Mesenteric fat pad (tissue), 1 donor: ENCODE measurements around the gene NUB1. TPM values are rescaled to one million over a fixed set of nuclear protein-coding genes. Genes with fewer than 3 reads are reported as not detected.

Experiments
- DNase-seq: peaks from one replicate; pipeline ENCODE4 v3.0.0-alpha.2; 2020; ENCODE audit warnings: low spot score
- total RNA-seq: library from RNA; stranded (reverse); fragmentation: NEBNext Ultra II Directional; extraction: Animal tissue kit (Norgen Biotek cat#: 25700); gene quantifications from one replicate; pipeline ENCODE4 v1.2.1, GENCODE V29; 2021
- donor health status: DM: yes; HTN: yes; CAD: no.

NUB1 gene
- total RNA-seq, 1 donor from 2014 or later, result 59.2 TPM

DNA sequence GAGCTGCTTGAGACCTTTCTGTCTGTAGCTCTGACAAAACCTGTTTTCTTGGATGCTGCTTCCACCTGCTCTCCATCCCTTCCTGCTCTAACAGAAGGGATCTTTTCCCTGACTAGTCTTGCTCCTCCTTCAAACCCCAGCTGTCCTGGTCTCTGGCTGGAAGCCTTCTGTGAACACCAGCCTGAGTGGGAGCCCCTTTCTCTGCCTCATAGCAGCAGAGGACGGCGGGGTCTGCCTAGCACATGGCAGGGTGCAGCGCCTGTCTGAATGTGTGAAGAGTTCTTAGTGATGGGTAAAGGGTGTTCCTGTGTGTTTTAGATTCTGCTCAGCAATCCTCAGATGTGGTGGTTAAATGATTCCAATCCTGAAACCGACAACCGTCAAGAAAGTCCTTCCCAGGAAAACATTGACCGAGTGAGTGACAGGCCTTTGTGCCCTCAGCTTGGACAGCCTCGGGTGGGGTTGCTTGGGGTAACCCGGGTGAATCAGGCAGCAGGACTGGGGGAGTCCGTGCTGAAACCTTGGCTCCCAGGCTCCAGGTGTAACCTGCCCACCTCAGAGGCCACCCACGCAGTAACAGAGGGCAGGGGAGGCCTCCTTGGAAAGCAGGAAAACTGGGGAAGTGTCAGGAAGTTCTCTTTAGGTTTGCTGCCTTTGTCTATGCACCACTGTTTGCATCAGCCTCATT lies 34.1 kb downstream of the NUB1 start:
- no peak for DNase-seq

- no peak for DNase-seq
These were observed 34.7 kb downstream of the NUB1 start for GRCh38 chr7:151376218-151376902.

DNA sequence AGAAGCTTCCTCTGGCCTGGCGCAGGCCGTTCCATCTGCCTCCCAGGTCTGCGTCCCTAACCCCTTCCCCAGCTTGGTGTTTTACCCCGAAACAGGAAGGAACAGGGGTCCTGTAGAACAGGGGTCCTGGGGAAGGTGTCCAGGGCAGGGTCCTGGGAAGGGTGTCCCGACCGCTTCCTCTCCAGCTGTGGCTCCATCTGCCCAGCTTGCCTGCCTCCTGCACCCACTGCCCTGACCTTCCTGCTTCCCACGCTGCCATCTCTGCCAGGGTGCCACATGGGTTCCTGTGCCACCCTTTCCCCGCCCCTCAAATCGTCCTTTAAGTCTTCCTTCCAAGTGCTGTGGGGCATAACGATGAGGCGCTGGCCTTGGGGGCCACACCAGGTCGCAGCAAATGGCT lies 35.8 kb downstream of the NUB1 start:
- DNase-seq, result no peak

DNA sequence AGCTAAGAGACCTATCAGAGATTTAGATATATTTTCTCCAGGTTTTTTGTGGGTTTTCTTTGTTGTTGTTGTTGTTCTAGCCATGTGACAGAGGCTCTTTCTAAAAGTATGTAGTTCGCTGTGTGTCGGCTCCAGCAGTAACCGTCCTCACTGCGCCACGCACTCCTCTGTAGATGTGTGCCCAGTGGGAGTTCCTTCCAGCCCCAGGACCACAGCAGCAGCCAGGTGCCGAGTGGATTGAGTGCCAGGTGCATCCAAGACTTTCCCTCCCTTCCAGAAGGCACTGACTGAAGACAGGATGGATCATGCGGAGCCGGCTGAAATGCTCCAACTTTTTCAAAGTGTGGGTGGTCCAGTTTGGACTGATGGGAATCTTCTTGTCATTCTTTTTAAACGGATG lies 36.4 kb downstream of the NUB1 start:
- no peak for DNase-seq

- no peak for DNase-seq
These were observed 37.0 kb downstream of the NUB1 start for GRCh38 chr7:151378496-151379192.

DNA sequence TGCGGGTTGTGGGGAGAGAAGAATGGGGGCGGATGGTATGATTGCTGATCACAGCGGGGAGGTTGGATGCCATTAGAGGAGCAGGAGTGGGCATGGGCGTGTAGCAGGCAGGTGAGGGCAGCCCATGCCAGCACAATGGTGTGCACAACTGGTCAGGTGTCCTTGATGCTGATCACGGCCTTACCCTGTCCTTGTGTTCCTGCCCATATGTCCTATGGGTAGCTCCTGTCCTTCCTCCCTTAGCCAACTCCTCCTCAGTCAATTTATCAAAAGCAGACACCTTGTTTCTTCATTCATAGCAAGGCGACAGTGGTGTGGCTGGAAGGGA lies 37.5 kb downstream of the NUB1 start:
- no peak for DNase-seq

DNA sequence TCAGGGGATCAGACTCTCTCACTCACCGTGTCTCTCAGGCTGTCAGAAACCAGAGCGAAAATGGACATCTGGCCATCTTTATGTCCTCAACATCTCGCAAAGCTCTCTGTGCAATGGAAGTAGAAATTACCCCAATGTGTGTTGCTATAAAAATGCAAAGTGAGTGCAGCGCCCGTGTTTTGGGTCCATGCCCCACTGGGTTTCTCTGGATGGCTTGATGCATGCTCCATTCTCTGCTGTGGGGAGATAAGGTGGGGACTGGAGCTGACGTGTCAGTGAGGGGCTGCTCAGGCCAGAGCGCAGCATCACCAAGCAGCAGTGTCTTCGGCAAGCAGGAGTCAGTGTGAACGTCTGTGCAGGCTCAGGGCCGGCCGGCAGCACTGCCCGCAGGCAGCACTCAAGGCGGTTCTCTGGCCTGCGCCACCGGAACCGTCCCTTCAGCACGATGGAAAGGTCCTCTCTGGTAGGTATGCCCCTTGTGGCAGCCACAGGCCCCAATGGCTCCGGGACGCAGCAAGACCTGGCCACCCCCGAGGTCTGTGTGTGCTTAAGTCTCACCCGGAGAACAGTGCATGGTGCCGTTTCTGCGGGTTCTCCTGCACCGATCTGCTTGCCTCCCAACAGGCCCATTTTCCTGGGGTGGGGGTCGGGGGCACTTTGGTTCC lies 38.1 kb downstream of the NUB1 start:
- DNase-seq, result no peak

DNA sequence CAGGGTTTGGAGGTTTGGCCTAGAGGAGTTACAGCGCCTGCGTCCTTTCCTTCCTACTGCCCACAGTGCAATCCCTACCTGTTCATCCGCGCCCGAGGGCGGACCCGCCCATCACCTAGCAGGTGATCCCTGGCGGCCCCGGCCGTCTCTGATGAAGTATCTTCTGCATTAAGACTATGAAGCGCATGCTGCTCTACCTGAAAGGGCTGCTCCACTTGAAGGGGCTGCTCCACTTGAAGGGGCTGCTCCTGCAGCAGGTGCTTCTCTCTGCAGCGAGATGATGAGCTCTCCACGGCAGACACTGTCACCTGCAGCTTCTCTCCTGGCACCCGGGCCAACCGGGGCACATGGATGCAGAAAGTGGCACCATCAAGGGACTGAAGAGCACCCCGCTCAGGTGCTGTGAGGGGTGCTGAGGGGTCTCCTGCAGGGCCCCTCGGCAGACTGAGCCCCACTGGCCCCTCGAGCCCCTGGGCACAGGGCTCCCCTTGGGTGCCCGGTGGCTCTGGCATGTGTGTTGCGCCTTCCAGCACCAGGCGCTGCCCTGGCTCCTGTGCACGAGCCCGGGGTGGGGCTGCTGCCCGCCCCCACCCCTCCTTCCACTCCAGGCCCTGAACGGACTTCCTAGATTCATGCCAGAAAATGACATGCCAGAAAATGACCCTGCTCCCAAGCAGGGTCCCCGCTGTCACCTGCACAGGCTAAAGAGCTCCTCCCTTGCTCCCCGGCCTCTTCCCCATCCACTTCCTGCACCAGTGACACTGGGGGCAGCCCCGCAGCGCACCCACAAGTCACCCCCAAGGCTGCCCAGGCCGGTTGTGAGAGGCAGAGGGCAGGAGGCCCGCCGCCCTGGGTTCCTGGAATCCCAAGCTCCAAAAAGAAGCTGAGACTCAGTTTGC lies 38.8 kb downstream of the NUB1 start:
- no peak for DNase-seq

- DNase-seq, result no peak
These were observed 39.4 kb downstream of the NUB1 start for GRCh38 chr7:151381098-151381347.

DNA sequence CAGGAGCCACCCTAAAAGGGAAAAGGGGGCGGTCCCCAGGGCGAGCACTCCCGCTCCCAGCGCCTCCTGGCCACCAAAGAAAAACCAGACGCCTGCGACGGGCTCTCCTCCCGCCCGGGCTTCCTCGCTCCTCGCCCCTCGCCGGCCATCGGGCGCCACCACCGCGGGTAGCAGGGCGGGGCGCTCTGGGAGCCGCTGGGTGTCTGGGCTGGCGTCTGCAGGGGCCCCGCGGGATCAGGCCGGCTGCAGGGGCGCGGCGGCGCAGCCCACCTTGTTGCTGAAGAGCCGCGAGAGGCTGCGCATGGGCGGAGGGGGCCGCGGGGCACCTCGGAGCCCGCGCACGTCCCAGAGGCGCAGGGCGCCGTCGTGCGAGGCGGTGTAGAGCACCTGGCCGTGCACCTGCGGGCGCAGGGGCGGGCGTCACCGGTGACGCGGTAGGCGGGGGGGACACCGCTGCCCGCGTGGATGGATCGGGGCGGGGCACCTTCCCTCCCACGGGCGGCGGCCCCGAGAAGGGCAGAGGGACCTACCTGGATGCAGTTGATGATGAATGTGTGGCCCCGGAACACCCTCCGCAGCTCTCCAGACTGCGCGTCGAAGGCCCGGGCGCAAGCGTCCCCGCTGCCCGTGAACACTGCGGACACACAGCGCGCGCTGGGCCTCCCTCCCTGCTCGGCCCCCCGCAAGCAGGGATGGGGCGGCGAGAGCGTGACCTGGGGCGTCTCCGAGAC lies 39.9 kb downstream of the NUB1 start:
- DNase-seq, result no peak

GRCh38 chr7:151382079-151382885 lies 40.7 kb downstream of the NUB1 start:
- no peak for DNase-seq

DNA sequence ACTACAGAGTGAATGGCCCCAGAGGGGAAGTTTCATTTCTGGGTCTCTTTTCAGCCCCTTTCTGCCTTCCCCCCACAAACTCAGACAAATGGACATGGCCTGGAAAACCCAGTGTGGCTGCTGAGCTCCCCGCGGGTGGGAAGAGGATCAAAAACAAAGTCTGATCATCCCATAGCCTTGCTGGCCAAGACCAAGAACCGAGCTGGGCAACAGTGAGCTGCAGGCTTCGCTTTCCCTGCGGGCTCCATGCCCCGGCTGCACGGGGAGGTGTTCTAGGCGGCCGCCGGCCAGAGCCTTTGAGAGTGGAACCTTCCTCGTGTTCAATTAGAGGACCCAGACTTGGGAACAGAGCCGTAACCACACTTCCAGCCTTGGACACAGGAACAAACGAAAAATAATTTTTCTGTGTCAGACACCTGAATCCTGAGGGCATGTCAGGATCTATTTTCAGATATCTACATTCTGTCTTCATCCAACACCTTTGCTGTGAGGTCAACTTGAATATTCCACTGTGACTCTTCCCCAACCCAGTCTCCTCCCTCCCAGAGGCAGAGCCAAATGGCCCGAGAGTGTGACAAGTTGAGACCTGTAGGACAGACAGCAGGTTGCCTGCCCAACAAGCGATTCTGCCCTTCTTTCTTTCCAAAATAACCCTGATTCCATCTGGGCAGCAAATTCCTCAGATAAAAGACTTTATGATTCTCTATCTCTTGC lies 42.2 kb downstream of the NUB1 start:
- DNase-seq, result no peak

DNA sequence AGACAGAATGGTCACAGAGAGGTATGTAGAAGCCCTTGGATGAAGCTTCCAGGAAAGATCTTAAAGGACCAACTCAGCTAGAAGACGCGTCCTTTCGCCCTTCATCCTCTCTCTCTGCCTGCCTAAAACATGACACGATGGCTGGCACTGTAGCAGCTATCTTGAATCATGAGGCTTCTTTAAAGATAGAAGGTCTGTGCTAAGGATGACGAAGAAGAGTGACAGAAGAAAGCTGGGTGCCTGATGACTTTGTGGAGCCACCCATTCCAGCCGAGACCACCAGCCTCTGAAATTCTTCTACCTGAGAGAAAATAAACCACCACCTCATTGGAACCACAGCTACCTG lies 42.7 kb downstream of the NUB1 start:
- no peak for DNase-seq

DNA sequence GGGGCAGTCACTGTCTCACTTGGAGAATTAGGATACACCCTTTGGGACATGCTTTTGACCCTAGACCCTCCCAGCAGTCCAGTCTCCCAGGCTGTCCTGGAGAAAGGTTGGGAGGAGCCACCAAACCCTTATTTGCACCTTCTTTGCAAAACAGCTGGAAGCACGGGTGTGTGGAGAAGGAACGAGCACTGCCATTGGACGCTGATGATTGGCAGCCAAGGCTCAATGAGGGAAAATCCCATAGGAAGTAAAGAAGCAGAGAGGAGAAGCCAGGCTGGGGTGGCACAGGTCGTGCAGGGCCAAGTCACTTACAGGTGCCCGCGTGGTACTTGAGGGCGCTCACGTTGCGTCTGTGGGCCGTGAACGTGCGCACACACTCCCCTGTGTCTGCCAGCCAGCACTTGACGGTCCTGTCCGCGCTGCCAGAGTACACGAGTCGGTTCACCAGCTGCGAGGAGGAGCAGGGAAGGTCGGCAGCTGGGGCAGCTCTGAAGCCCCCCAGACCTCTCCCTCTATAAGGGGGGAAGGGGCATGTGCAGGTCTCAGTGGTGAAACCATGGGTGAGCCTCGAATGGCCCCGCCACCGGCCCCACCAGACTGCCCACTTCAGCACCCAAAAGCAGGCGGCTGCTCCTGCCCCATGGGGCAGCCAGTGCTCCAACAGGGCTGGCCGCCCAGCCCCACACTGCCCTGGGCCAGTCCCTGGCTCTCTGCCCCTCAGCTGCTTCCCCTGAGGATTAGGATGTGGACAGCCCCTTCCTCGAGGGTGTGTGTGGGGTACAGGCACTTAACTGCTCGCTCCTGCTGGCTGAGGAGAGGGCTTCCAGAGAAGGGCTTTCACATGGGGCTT lies 43.4 kb downstream of the NUB1 start:
- no peak for DNase-seq

GRCh38 chr7:151385626-151386300 lies 44.2 kb downstream of the NUB1 start:
- no peak for DNase-seq

DNA sequence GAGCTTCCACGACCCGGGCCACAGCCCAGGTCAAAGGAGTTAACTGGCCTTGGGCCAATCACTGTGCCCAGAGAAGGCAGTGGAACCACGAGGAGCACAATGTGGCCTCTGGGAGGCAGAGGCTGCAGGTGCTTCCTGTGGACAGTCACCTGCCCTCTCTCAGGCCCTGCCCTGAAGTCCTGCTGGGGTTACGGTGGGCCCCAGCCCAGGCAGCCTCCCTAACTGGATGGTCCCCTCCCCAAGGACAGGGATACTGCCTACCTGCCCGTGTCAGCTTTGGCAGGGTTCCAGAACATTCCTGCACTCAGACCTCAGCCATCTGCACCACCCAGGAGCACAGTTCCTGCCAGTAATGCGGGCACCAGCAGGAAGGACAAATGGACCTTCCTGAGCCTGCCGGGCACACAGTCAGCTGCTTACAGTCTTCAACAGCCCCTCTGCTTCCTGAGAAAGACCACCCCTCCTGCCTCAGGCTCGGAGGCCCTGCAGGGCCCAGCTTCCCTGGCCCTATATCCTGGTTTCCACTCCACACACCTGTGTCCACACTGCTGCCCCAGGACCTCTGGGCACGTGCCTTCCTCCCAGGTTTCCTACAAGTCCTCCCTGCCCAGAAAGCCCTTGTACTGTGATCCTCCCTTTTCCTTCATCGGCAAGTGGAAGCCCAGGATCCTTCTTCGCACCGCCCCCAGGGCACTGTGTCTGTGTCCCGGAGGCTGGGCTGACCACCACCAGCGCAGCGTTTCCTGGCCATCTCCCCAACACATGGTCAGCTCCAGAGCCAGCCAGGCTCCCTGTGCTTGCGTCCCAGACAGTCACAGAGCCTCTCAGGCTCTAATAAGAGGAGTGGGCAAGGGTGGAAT lies 44.9 kb downstream of the NUB1 start:
- no peak for DNase-seq
